Measurements from ENCODE around the gene SDF2. TPM values are rescaled to one million over a fixed set of nuclear protein-coding genes. Genes with fewer than 3 reads are reported as not detected.
A peak's percentile ranks its signal among the peaks of the same experiment; 100 is the strongest.

The SDF2 gene
- polyA plus RNA-seq, 1 of the 3 experiments (the other 2 are of a cell fraction): 108 TPM

- H3F3A ChIP-seq (replicated peaks; ENCODE audit: insufficient read depth): peaks cover 5% of the 10 kb centered on the region
- no peak overlapping the region for H3K9ac ChIP-seq
- WGBS (ENCODE audit: low lambda C conversion rate): 100% methylated on average over 4 of the region's 4 CpGs
- no peak overlapping the region for H2AFZ ChIP-seq (ENCODE audit: low read depth)
- ChIA-PET CTCF (interaction anchor here (1.0 kb wide), 2 partner anchors 18 to 39 kb away, joined by 3 read pairs; no protein-coding TSS in a partner anchor), POLR2A (no interaction called here)
- H3K36me3 ChIP-seq (replicated peaks in 1 of 2; ENCODE audit: control insufficient read depth in 1 of 2, insufficient read depth in 2 of 2, low read length in 1 of 2): peaks cover 86 to 94% of the 10 kb centered on the region in 2 experiments
- H3K79me2 ChIP-seq (ENCODE audit: insufficient read depth): no peaks in the 10 kb centered on the region
- DNase-seq: no peak
- no peaks in the 10 kb centered on the region for H3K4me1 ChIP-seq (ENCODE audit: control insufficient read depth in 1 of 2, insufficient read depth in 2 of 2, low read depth in 1 of 2, low read length in 1 of 2)
- H3K9me3 ChIP-seq: no peaks in the 10 kb centered on the region
- no peak overlapping the region for H3K4me2 ChIP-seq
- no peaks in the 10 kb centered on the region for H3K27me3 ChIP-seq (ENCODE audit: insufficient read depth)
- H3K27ac ChIP-seq (ENCODE audit: low read depth in 2 of 2, low read length in 1 of 2): no peak overlapping the region
- no peaks in the 10 kb centered on the region for H3K9me2 ChIP-seq
- no peak overlapping the region for H3K4me3 ChIP-seq (ENCODE audit: low read depth in 2 of 2, low read length in 1 of 2)
- TF ChIP-seq TAF1 (IDR thresholded peaks at IDR 0.05; ENCODE audit: borderline replicate concordance, low read depth, low read length): no peak
- H4K20me1 ChIP-seq (ENCODE audit: insufficient read depth): no peaks in the 10 kb centered on the region
Observed at GRCh38 chr17:28686296-28686695, 24.6 kb upstream of the SDF2 start.

- POLR2A ChIA-PET: no interaction called here
- Histone ChIP-seq H3F3A (replicated peaks; ENCODE audit: insufficient read depth) (peaks cover 5% of the 10 kb centered on the region), H3K27me3 (ENCODE audit: insufficient read depth) (no peaks in the 10 kb centered on the region), H3K9me3 (no peaks in the 10 kb centered on the region), H3K4me3 (ENCODE audit: low read depth in 2 of 2, low read length in 1 of 2) (no peak overlapping the region), H3K4me2 (no peak overlapping the region), H3K9ac (no peak overlapping the region), H4K20me1 (ENCODE audit: insufficient read depth) (no peaks in the 10 kb centered on the region), H3K79me2 (ENCODE audit: insufficient read depth) (no peaks in the 10 kb centered on the region), H2AFZ (ENCODE audit: low read depth) (no peak overlapping the region), H3K27ac (ENCODE audit: low read depth in 2 of 2, low read length in 1 of 2) (no peak overlapping the region), H3K9me2 (no peaks in the 10 kb centered on the region), H3K4me1 (ENCODE audit: control insufficient read depth in 1 of 2, insufficient read depth in 2 of 2, low read depth in 1 of 2, low read length in 1 of 2) (no peaks in the 10 kb centered on the region), H3K36me3 (replicated peaks in 1 of 2; ENCODE audit: control insufficient read depth in 1 of 2, insufficient read depth in 2 of 2, low read length in 1 of 2) (peaks cover 85 to 90% of the 10 kb centered on the region in 2 experiments)
- no peak for DNase-seq
- 96% methylated on average over 5 of the region's 5 CpGs for WGBS (ENCODE audit: low lambda C conversion rate)
- CTCF ChIA-PET: interaction anchor here (1.0 kb wide), 1 partner anchor 38 kb away, joined by 3 read pairs; no protein-coding TSS in a partner anchor
- TF ChIP-seq MXI1 (IDR thresholded peaks at IDR 0.05; ENCODE audit: low read depth, low read length): no peak
- no peak for TF ChIP-seq NFIC (IDR thresholded peaks at IDR 0.05; ENCODE audit: borderline replicate concordance)
- TF ChIP-seq MEF2A (IDR thresholded peaks at IDR 0.05; ENCODE audit: borderline replicate concordance, low read depth): no peak
- TF ChIP-seq TEAD4 (IDR thresholded peaks at IDR 0.05; ENCODE audit: borderline replicate concordance, insufficient read depth): no peak
- TF ChIP-seq TAF1 (IDR thresholded peaks at IDR 0.05; ENCODE audit: borderline replicate concordance, low read depth, low read length): no peak
- TF ChIP-seq TCF12 (IDR thresholded peaks at IDR 0.05): no peak
- TF ChIP-seq CHD2 (IDR thresholded peaks at IDR 0.05; ENCODE audit: low read length, partially characterized antibody): no peak
- no peak for TF ChIP-seq EZH2phosphoT487 (IDR thresholded peaks at IDR 0.05; ENCODE audit: borderline replicate concordance, low read depth)
Observed at GRCh38 chr17:28685366-28685765, 23.7 kb upstream of the SDF2 start.

GRCh38 chr17:28684963-28685362 lies 23.3 kb upstream of the SDF2 start:
- DNase-seq: peak; percentile 47
- Histone ChIP-seq H3K36me3 (replicated peaks in 1 of 2; ENCODE audit: control insufficient read depth in 1 of 2, insufficient read depth in 2 of 2, low read length in 1 of 2) (peaks cover 84 to 86% of the 10 kb centered on the region in 2 experiments), H3F3A (replicated peaks; ENCODE audit: insufficient read depth) (peaks cover 5% of the 10 kb centered on the region), H3K9ac (no peak overlapping the region), H3K9me2 (no peaks in the 10 kb centered on the region), H2AFZ (ENCODE audit: low read depth) (no peak overlapping the region), H3K4me3 (ENCODE audit: low read depth in 2 of 2, low read length in 1 of 2) (no peak overlapping the region), H3K4me1 (ENCODE audit: control insufficient read depth in 1 of 2, insufficient read depth in 2 of 2, low read depth in 1 of 2, low read length in 1 of 2) (no peaks in the 10 kb centered on the region), H4K20me1 (ENCODE audit: insufficient read depth) (no peaks in the 10 kb centered on the region), H3K79me2 (ENCODE audit: insufficient read depth) (no peaks in the 10 kb centered on the region), H3K27ac (ENCODE audit: low read depth in 2 of 2, low read length in 1 of 2) (no peak overlapping the region), H3K9me3 (no peaks in the 10 kb centered on the region), H3K4me2 (no peak overlapping the region), H3K27me3 (ENCODE audit: insufficient read depth) (no peaks in the 10 kb centered on the region)
- TF ChIP-seq NFIC (IDR thresholded peaks at IDR 0.05; ENCODE audit: borderline replicate concordance) (peak; percentile 29; the same call in 1 of the 2 replicates), RAD21 (IDR thresholded peaks at IDR 0.05; ENCODE audit: low read length) (peak; percentile 57), SIN3A (IDR thresholded peaks at IDR 0.05; ENCODE audit: borderline replicate concordance, low read depth, low read length) (no peak)
- CTCF ChIA-PET: interaction anchor here (2.0 kb wide), 1 partner anchor 42 kb away, joined by 7 read pairs; no protein-coding TSS in a partner anchor
- WGBS (ENCODE audit: low lambda C conversion rate): 47% methylated on average over 3 of the region's 3 CpGs
- POLR2A ChIA-PET: no interaction called here

All from SK-N-SH (cell line).